ENCODE data around the gene LHX2. TPM values are rescaled to one million over a fixed set of nuclear protein-coding genes. Genes with fewer than 3 reads are reported as not detected.

The LHX2 gene
- total RNA-seq, 1 donor from 2014 or later, result not detected

GRCh38 chr9:124010665-124011321 lies 775 bp upstream of the LHX2 start:
- peak overlapping the region; percentile 76 for H3K27ac Mint-ChIP-seq
- no peak overlapping the region for H3K4me3 Mint-ChIP-seq
- DNase-seq (ENCODE audit: low spot score), result no peak
- no peaks in the 10 kb centered on the region for H3K9me3 Mint-ChIP-seq
- intact Hi-C loops (cut with micrococcal nuclease), result no loop called here
- H3K4me1 Mint-ChIP-seq (ENCODE audit: low read depth), result peaks cover 23% of the 10 kb centered on the region
- peaks cover 1% of the 10 kb centered on the region for H3K36me3 Mint-ChIP-seq (ENCODE audit: low read depth)
- H3K27me3 Mint-ChIP-seq (ENCODE audit: insufficient read depth), result peaks cover 71% of the 10 kb centered on the region

DNA sequence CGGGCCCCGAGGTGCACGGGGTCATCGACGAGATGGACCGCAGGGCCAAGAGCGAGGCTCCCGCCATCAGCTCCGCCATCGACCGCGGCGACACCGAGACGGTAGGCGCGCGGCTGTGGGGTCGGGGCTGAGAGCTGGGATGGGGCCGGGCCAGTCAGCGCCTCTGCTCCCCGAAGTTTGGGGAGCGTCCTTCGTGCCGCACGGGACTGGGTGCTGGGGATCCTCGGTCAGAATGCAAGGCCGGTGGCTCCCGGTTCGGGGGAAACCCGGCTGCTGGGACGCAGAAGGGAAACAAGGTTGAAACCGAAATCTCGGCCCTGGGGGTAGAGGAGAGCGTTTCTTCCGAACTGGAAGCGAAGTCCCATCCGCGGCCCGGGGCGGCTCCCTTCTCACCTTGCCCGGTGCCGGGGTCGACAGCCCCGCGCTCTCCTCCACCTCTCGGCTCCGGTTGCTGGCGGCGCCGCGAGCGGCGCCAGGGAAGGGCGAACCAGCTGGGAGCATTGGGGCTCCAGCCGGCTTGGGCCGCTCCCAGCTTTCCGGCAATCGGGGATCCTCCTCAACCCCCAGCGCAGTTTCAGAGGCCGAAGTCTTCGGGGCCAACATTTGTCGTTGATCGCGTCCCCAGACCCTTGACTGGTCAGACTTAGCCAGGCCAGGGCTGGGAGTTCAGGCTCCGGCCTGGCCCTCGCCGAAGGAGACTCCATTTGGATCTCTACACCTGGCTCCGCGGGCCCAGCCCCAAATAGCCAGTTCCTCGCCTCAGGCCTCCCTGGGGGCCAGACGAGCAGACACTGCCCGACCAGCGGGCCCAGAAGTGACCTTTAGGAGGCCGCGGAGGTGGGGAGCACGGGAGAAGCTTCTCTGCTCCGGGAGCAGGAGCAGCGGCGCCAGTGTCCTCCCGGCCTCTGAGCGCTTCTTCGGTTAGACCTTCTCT lies 1.1 kb downstream of the LHX2 start:
- intact Hi-C loops (cut with micrococcal nuclease), result no loop called here
- Mint-ChIP-seq H3K36me3 (ENCODE audit: low read depth) (peaks cover 1% of the 10 kb centered on the region), H3K27me3 (ENCODE audit: insufficient read depth) (peaks cover 66% of the 10 kb centered on the region), H3K4me1 (ENCODE audit: low read depth) (peaks cover 12% of the 10 kb centered on the region), H3K27ac (no peak overlapping the region), H3K9me3 (no peaks in the 10 kb centered on the region), H3K4me3 (no peak overlapping the region)
- DNase-seq (ENCODE audit: low spot score), result no peak

DNA sequence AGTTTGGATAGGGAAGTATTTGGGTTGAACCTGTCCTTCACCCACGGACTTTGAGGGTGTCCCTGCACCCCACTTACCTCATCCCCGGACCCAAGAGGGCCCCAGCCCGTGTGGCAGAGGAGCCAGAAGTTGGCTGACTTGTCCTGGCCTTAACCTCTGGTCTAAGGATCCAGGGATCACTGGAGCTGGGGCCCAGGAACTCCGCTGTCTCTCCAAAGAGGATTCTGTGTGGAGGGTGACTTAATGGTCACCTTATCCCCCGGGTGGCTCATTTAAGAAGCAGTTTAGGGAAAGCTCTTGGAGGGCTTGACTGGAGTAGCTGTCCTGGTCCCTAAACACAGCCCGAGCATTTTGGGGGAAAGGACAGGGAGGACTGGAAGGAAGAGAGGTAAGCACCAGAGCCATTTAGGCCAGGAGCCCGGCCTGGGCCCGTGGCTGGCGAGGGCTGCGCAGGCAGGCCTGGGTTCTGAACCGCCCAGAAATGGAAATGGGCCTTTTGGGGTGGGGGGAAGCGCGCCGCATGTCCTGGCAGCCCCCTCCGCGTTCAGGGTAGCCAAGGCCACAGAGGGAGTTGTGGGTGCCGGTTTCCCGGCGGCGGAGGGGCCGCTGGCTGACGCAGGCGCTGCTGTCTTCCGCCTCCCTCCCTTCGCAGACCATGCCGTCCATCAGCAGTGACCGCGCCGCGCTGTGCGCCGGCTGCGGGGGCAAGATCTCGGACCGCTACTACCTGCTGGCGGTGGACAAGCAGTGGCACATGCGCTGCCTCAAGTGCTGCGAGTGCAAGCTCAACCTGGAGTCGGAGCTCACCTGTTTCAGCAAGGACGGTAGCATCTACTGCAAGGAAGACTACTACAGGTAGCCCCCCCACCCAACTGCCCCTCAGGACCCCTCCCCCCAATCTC lies 2.0 kb downstream of the LHX2 start:
- H3K27ac Mint-ChIP-seq, result peak overlapping the region; percentile 52
- intact Hi-C loops (cut with micrococcal nuclease), result no loop called here
- H3K9me3 Mint-ChIP-seq, result no peaks in the 10 kb centered on the region
- no peak for DNase-seq (ENCODE audit: low spot score)
- H3K36me3 Mint-ChIP-seq (ENCODE audit: low read depth), result peaks cover 1% of the 10 kb centered on the region
- no peak overlapping the region for H3K4me3 Mint-ChIP-seq
- peaks cover 61% of the 10 kb centered on the region for H3K27me3 Mint-ChIP-seq (ENCODE audit: insufficient read depth)
- peaks cover 12% of the 10 kb centered on the region for H3K4me1 Mint-ChIP-seq (ENCODE audit: low read depth)

DNA sequence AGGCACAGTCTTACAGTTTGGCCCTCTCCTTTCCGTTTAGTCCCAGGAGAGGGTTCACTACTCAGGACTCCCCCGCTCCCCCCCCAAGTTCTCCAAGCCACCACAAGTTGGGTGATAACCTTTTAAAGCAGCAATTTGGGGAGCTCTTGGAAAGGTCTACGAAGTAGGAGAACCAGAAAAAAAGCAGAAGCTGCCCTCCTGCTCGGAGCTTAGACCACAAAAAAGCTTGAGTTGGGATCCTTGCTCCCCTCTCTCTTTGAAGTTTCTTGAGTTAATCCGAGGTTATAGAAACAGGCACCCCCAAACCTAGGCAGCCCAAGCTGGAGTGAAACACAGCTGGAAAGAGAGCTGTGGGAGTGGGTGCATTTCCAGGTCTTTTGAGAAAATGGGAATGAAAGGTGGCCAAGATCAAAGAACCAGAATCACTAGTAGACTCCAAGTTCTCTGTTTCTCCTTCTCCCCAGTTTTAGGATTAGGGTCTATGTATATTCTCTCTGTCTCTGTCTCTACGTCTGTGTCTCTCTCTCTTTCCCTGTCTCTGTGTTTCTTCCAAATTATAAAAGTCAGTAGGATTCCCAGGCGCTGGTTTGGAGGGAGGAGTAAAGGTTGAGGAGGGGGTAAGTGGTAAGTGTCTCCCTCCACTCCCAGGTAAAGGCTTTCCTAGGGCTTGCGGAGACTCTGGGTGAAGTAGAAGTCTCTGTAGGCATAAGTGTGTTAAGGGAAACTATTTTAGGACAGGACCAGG lies 2.8 kb downstream of the LHX2 start:
- Mint-ChIP-seq H3K4me3 (peak overlapping the region; percentile 33), H3K4me1 (ENCODE audit: low read depth) (peaks cover 11% of the 10 kb centered on the region), H3K36me3 (ENCODE audit: low read depth) (peaks cover 1% of the 10 kb centered on the region), H3K27me3 (ENCODE audit: insufficient read depth) (peaks cover 64% of the 10 kb centered on the region), H3K27ac (peak overlapping the region; percentile 52), H3K9me3 (no peaks in the 10 kb centered on the region)
- intact Hi-C loops (cut with micrococcal nuclease), result no loop called here
- DNase-seq (ENCODE audit: low spot score), result no peak

DNA sequence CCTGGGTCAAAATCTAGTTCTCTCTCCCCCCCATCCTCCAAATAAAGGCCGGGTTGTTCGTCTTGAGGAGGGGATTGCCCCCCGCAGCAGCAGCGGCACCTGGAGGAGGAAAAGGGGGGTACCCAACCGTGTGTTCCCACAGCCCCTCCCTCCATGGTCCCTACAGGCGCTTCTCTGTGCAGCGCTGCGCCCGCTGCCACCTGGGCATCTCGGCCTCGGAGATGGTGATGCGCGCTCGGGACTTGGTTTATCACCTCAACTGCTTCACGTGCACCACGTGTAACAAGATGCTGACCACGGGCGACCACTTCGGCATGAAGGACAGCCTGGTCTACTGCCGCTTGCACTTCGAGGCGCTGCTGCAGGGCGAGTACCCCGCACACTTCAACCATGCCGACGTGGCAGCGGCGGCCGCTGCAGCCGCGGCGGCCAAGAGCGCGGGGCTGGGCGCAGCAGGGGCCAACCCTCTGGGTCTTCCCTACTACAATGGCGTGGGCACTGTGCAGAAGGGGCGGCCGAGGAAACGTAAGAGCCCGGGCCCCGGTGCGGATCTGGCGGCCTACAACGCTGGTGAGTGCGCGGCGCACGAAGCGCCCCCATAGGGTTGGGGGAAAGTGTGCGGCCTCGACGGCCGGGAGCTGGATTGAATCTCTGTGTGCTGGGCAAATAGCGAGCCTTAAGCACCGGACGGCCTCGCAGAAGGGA lies 3.5 kb downstream of the LHX2 start:
- H3K4me1 Mint-ChIP-seq (ENCODE audit: low read depth), result peaks cover 4% of the 10 kb centered on the region
- no peaks in the 10 kb centered on the region for H3K36me3 Mint-ChIP-seq (ENCODE audit: low read depth)
- peak overlapping the region; percentile 70 for H3K27ac Mint-ChIP-seq
- H3K27me3 Mint-ChIP-seq (ENCODE audit: insufficient read depth), result peaks cover 63% of the 10 kb centered on the region
- DNase-seq (ENCODE audit: low spot score), result no peak
- intact Hi-C loops (cut with micrococcal nuclease), result no loop called here
- peak overlapping the region; percentile 33 for H3K4me3 Mint-ChIP-seq
- no peaks in the 10 kb centered on the region for H3K9me3 Mint-ChIP-seq

DNA sequence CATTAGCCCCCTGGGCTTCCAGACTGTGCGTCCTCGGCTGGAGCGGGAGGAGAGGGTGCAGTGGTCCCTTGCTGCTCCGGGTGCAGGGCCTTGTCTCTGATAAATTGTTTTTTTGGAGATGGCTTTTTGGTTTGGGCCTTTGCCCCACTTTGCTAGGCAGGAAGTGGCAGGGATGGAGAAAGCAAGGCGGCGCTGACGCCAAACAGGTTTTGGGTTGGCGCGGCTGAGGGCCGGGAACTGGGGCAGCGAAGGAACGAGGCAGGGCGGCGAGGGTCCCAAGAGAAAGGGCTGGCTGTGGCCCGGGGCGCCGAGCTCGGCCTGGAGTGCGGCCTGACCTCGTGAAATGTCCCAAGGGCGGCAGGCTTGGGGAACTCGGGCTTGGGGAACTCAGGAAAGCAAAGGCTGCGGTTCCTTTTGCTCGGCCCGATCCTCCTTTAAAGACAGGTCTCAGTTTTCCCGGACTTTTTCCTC lies 4.1 kb downstream of the LHX2 start:
- H3K36me3 Mint-ChIP-seq (ENCODE audit: low read depth), result no peaks in the 10 kb centered on the region
- H3K27ac Mint-ChIP-seq, result peak overlapping the region; percentile 70
- no peak overlapping the region for H3K4me3 Mint-ChIP-seq
- peaks cover 63% of the 10 kb centered on the region for H3K27me3 Mint-ChIP-seq (ENCODE audit: insufficient read depth)
- DNase-seq (ENCODE audit: low spot score), result no peak
- no peaks in the 10 kb centered on the region for H3K9me3 Mint-ChIP-seq
- intact Hi-C loops (cut with micrococcal nuclease), result no loop called here
- H3K4me1 Mint-ChIP-seq (ENCODE audit: low read depth), result no peaks in the 10 kb centered on the region

DNA sequence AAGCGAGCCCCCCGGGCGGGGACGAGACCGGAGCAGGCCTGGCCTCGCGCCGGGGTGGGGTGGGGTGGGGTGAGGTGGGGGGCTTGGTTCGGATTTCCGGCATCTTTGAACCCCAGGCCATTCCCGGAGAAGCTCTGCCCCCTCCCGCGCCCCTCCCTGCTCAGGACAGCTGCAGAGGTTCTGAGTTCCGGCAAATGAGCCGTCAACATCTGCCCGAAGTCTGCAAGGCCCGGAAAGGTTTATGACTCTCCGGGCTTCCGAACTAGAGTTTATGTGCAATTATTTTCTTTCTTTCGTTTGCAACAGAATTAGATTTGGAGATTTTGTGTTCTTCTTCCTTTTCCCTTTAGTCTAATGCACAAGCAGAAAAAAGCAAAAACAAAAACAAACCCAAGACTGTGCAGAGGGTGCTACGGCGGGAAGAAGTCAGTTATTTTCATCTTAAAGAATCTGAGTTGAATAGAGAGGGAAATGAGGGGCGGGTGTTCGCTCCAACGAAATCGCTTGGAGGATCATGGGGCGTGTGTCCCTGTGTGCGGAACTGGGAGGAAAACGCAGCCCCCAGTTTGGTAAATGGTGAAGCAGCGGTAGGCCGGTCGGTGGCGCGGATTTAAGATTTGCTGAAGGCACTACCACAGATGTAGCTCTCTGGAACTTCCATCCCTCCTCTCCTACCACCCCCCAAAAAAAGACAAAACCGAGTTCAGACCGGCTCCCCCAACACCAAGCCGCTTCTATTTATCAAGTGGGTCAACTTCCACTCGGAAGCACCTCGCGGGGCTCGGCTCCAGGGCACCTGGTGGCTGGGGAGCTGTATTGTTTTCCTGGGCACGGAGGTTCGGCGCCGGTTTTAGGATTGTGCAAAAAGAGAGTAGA lies 4.8 kb downstream of the LHX2 start:
- peaks cover 68% of the 10 kb centered on the region for H3K27me3 Mint-ChIP-seq (ENCODE audit: insufficient read depth)
- peak overlapping the region; percentile 80 for H3K27ac Mint-ChIP-seq
- no peak for DNase-seq (ENCODE audit: low spot score)
- intact Hi-C loops (cut with micrococcal nuclease), result no loop called here
- H3K4me1 Mint-ChIP-seq (ENCODE audit: low read depth), result no peaks in the 10 kb centered on the region
- H3K9me3 Mint-ChIP-seq, result no peaks in the 10 kb centered on the region
- H3K4me3 Mint-ChIP-seq, result no peak overlapping the region
- no peaks in the 10 kb centered on the region for H3K36me3 Mint-ChIP-seq (ENCODE audit: low read depth)

- intact Hi-C loops (cut with micrococcal nuclease), result no loop called here
- peaks cover 75% of the 10 kb centered on the region for H3K27me3 Mint-ChIP-seq (ENCODE audit: insufficient read depth)
- no peaks in the 10 kb centered on the region for H3K36me3 Mint-ChIP-seq (ENCODE audit: low read depth)
- no peak for DNase-seq (ENCODE audit: low spot score)
- H3K4me1 Mint-ChIP-seq (ENCODE audit: low read depth), result no peaks in the 10 kb centered on the region
- no peaks in the 10 kb centered on the region for H3K9me3 Mint-ChIP-seq
- H3K27ac Mint-ChIP-seq, result peak overlapping the region; percentile 78
- peak overlapping the region; percentile 56 for H3K4me3 Mint-ChIP-seq
These were observed 5.7 kb downstream of the LHX2 start for GRCh38 chr9:124017051-124017928.

GRCh38 chr9:124017929-124018729 lies 6.6 kb downstream of the LHX2 start:
- Mint-ChIP-seq H3K27ac (peak overlapping the region; percentile 49), H3K4me3 (no peak overlapping the region), H3K4me1 (ENCODE audit: low read depth) (no peaks in the 10 kb centered on the region), H3K36me3 (ENCODE audit: low read depth) (no peaks in the 10 kb centered on the region), H3K27me3 (ENCODE audit: insufficient read depth) (peaks cover 79% of the 10 kb centered on the region), H3K9me3 (no peaks in the 10 kb centered on the region)
- intact Hi-C loops (cut with micrococcal nuclease), result loop anchor here (1.0 kb wide), 1 partner anchor 9 kb away; no protein-coding TSS in a partner anchor
- DNase-seq (ENCODE audit: low spot score), result no peak

All from activated T-helper 1 cell treated with anti-CD3 and anti-CD28 coated beads, Interleukin-12 subunit alpha, Interleukin-12 subunit beta, Interleukin-2, Interleukin-4 antibody, amounts not matched to agents 30 ng/mL and 10 ng/mL and 1 ng/mL, durations not matched to agents 14 hours and 24 hours and 36 hours (primary cell).